ENCODE results near the gene SERPINA4. TPM values are rescaled to one million over a fixed set of nuclear protein-coding genes. Genes with fewer than 3 reads are reported as not detected.
"Not testable (repeated sequence)": the region's sequence is repeated elsewhere in the genome, so short reads cannot be mapped to it uniquely, and the experiment has no call there.

The SERPINA4 gene
- total RNA-seq, 1 donor from 2014 or later, result not detected

DNA sequence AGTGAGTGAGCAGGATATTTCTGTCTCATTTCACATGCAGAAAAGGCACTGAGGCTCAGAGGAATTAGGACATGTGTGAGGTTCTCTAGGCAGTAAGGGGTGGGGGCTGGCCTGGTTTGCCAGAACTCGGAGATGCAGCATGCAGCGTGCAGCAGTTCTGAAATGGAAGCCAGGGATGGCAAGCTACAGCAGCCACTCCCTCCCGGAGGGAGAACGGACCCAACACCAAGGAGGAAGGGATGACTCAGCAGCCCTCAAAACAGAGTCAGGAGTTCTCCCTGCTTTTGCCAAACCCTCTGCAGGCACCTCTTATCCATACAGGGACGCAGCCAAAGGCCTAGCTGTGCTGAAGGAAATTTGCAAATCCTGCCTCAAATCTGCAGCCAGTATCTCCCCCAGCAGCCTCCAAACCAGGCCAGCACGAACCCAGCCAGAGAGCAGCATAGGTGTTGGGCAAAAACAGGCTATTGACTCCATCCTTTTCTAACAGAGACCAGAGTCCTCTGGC, 40.7 kb downstream of the SERPINA4 start:
- intact Hi-C loops (cut with DNase I), result no loop called here
- DNase-seq (peak; percentile 87), ATAC-seq (ENCODE audit: poor library complexity) (peak; percentile 70)

DNA sequence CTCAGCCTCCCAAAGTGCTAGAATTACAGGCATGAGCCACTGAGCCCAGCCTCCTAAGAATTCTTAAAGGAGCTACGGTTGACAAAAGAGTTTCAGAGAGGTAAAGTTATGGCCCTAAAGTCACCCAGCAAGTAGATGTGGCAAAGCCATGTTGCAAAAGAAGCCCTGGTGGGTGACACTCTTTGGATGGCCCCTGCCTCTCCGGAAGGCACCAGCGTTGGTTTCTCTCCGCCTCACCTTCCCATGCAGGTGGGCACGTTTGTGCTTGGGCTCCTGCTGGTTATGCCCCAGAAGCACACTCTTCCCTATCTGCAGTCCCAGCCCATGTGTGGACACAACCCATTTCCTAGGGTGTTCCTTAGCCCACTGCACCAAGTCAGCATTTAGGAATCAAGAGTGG, 41.5 kb downstream of the SERPINA4 start:
- ATAC-seq (ENCODE audit: poor library complexity) (no peak), DNase-seq (no peak)
- intact Hi-C loops (cut with DNase I), result no loop called here

DNA sequence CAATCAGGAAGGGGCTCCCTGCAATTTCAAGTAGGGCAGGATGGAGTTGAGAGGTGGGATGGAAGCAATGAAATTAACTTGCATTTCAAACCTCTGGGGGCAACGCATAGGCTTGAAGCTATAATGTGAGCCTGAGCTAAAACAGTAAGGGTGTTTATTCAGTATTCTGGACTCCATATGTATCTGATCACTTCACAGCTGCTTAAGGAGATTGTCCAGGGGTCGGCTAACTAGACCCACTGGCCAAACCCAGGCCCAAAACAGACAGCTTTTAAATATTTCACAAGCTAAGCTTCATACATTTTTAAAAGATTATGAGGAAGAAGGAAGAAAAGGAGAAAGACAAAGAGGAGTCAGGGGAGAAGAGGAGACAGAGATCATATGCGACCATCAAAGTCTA, 44.1 kb downstream of the SERPINA4 start:
- DNase-seq (no peak), ATAC-seq (ENCODE audit: poor library complexity) (no peak)
- intact Hi-C loops (cut with DNase I), result no loop called here

DNA sequence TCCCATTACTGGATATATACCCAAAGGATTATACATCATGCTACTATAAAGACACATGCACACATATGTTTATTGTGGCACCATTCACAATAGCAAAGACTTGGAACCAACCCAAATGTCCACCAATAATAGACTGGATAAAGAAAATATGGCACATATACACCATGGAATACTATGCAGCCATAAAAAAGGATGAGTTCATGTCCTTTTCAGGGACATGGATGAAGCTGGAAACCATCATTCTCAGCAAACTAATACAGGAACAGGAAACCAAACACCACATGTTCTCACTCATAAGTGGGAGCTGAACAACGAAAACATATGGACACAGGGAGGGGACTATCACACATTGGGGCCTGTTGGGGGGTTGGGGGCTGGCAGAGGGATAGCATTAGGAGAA, 47.7 kb downstream of the SERPINA4 start:
- intact Hi-C loops (cut with DNase I); DNase-seq; ATAC-seq (ENCODE audit: poor library complexity): not testable (repeated sequence)

DNA sequence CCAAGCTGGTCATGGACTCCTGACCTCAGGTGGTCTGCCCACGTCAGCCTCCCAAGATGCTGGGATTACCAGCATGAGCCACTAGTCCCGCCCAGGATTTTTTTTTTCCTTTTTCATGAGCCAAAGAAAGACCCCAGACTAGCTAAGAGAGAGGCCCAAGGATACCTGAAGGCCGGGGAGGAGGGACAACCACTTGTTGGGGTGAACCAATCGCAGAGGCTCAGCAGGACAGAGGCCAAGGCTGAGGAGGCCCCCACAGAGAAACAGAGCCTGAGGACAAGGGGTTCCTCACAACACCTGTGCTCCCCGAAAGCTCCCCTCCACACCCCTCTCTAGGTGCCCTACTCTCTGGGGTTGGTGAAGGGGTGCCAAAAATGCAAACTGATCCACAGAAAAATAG, 49.9 kb downstream of the SERPINA4 start:
- DNase-seq (no peak), ATAC-seq (ENCODE audit: poor library complexity) (no peak)
- intact Hi-C loops (cut with DNase I), result no loop called here

DNA sequence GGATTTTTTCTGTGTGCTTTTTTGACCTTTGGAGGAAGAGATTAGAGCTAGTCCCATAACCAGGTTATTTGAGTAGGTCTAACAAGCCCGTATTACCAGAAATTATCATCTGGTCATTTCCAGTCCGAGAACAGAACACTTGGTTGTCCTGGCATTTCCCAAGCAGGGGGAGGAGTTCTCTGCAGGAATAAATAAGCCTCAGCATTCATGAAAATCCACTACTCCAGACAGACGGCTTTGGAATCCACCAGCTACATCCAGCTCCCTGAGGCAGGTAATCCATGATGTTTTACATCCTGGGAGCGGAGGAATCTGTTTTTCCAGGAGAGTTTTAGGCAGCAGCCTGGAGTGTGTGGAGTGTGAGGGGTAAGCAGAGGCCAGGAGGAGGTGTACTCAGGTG, 50.9 kb downstream of the SERPINA4 start, which contains the start of gene SERPINA3:
TSS of gene SERPINA3 (plus strand) at position 218 of the 400 bp plus-strand sequence. CDS start 2,051 bp downstream, outside the sequence.
- intact Hi-C loops (cut with DNase I), result no loop called here
- no peak for DNase-seq
- peak; percentile 63 for ATAC-seq (ENCODE audit: poor library complexity)

DNA sequence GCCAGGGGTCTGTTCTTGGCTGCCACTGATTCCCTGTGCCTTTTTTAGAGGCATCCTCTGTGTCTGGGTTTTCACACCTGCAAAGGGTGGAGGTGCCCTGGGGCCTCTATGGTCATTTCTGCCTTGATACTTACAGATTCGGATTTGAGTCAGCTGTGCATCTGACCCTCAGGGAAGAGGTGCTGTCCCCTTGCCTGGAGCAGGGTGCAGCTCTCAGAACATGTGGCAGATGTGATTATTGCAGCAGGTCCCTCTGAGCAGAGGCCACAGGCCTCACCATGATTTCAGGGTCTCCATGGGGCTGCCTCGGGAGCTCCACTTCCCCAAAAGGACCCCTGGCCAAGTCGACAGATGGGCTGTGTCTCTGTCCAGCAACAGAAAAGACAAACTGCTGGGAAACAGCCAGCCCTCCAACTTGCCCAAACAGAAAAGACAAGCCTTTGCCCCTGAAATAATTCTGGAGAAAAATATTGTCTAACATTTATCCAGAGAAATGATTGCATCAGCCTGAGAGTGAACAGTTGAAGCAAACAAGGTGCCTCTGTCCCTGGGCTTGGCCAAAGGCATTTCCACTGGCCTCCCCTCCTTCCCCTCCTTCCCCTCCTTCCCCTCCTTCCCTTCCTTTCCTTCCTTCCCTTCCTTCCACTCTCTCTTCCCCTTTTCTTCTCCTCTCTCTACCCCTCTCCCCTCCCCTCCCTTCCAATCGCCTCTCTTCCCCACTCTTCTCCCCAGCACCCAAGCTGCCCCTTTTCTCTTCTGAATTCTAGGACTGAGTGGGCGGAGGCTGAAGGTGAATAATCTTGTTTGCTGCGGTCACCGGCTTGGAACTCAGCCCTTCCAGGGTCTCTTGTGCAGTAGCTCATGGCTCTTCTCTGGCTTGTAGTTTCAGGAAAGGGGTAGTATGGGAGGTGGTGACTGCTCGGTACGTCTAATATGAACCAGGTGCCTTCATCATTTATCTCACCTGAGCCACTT, 51.6 kb downstream of the SERPINA4 start:
- peak; percentile 71 for DNase-seq
- intact Hi-C loops (cut with DNase I), result no loop called here
- ATAC-seq (ENCODE audit: poor library complexity), result peak; percentile 79

DNA sequence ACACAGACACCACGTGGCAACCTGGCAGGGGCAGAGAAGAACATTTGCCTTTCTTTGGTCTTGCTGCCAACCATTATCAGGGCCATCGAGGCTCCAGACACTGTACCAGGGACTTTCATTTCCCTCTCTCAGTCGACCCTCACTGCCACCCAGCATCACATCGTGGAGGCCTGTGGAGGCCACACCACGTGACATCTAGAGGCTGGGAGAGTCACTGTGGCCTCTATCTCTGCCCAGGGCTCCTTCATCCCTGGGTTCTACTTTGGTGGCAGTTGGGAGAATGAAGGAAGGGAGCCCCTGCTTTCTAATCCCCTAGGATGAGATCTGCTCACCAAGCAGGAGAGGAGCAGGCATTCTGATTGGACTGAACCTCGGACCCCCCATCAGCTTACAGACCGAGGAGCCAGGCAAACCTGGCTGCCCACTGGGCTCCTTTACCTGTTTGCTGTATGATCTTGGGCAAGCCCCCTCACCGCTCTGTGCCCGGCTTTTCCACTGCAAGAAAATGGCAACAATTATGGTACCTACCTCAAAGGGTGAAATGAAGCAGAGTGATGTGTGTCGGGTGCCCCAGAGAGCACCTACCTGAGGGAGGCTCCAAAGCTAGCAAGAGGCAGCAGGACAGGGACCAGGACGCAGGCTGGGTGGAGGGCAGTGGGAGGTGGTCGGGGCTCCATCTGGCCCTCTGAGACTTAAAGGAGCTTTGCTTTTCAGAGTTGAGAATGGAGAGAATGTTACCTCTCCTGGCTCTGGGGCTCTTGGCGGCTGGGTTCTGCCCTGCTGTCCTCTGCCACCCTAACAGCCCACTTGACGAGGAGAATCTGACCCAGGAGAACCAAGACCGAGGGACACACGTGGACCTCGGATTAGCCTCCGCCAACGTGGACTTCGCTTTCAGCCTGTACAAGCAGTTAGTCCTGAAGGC, 52.7 kb downstream of the SERPINA4 start:
- intact Hi-C loops (cut with DNase I), result no loop called here
- DNase-seq (no peak), ATAC-seq (ENCODE audit: poor library complexity) (no peak)

DNA sequence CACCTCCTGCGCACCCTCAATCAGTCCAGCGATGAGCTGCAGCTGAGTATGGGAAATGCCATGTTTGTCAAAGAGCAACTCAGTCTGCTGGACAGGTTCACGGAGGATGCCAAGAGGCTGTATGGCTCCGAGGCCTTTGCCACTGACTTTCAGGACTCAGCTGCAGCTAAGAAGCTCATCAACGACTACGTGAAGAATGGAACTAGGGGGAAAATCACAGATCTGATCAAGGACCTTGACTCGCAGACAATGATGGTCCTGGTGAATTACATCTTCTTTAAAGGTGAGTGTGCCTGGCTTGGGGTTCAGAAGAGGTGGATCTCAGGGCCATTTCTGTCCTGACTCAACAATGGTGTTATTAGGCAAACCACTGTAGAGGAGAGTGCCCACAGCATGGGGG, 53.6 kb downstream of the SERPINA4 start:
- DNase-seq, result no peak
- ATAC-seq (ENCODE audit: poor library complexity), result no peak
- intact Hi-C loops (cut with DNase I), result no loop called here

DNA sequence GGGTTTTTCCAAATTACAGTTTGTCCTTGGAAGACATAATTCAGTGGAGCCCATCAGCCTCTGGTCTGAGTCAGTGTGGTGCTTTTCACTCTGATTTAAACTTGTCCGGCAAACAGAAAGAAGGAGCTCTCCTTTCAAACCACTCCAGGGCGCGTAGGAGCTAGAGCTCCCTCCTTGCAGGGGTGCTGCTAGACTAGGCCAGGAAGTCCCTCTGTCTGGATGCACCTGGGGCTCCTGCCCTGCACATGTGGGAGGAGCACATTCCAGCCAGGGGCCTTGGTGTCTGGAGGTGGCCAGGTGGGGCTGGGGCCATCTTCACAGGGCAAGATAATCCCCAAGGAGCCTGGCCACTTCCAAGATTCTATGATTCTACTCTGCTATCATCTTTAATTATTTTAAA, 54.0 kb downstream of the SERPINA4 start:
- no peak for DNase-seq
- no peak for ATAC-seq (ENCODE audit: poor library complexity)
- intact Hi-C loops (cut with DNase I), result no loop called here

DNA sequence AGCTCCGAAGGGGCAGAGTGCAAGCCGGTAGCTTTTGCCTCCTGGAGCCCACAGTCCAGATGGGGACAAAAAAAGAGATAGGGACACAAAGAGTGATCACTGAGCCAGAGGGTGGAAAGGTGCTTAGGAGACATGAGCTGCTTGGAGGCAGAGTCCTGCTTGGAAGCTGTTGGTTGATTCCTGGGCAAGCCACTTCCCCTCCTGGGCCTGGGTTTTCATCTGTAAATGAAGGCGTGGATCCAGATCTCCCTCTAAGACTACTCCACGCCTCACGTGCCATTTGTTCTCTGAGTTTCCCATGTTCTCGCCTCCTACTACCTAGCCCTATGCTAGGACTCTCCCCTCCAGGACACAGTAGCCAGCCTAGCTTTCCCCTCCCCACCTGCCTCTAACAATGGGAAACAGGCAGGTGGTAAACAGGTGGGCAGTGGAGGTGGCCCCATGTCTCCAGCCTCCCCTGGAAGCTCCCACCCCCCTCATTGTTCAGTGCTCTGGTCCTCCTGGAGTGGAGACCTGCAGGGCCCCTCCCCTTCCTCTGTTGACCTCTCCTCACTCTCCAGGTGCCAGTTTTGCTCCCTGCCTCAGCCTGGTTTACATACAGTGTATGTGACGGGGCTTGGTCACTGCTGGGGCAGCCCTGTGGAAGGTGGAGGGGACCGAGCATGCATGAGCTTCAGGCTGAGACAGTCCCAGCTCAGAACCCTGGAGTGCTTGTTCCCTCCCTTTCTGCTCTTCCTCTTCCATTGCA, 54.8 kb downstream of the SERPINA4 start:
- DNase-seq (no peak), ATAC-seq (ENCODE audit: poor library complexity) (no peak)
- intact Hi-C loops (cut with DNase I), result no loop called here

DNA sequence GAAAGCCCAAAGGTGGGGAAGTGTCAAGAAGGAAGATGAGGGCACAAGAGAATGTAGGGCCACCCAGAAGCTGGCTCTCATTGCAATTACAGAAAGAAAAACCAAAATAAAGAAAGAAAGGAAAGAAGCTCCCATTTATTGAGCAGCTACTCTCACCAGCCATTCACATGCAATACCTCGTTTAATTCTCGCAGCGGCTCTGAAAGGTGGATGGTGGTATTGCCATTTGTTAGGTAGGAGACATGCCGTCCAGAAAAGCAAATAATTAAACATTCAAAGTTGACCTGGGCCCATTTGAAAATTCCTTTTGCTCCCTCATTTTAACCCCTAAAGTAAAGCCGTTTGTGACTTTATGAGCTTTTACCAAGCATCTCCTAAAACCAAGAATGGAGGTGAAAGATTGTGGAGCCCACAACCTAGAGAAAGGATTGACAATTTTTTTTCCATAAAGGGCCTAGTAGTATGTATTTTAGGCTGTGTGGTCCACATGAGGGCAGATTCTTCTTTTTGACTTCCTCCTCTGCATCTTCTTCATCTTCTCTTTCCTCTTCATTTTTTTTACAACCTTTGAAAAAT, 56.2 kb downstream of the SERPINA4 start:
- no peak for ATAC-seq (ENCODE audit: poor library complexity)
- intact Hi-C loops (cut with DNase I), result no loop called here

DNA sequence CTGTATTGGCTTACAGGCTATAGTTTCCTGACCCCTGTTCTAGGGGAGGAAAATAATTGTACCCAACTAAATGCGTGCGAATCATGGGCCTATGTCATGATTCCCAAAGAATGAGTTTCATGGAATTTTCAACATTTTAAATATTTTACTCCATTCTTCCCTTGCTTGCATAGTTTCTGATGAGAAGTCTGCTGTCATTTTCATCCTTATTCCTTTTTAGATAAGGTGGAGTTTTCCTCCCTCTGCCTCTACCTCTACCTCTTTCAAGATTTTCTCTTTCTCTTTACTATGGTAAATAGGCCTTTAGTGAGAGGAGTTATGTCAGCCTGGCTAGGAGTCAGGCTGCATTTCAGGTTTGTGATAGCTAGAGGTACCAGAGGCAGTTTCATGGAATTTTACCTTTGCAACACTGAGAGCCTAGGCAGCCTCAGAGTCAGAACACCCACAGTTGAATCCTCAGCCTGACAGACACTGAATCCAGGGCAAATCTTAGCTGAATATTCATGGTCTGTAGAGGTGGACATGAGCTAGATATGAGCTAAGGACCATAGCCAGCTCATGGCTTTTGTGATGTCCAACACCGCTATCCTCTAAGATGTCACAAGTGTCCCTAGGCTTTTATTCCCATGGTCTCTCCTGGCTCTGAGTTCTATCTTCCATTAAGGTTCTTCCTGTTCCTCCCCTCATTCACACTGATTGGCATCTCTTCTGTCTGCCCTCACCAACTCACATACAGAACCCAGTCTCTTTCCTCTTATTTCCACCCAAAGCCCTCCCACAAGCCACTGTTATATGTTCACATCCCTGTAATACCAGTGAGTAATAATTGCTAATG, 57.0 kb downstream of the SERPINA4 start:
- DNase-seq, result no peak
- no peak for ATAC-seq (ENCODE audit: poor library complexity)
- intact Hi-C loops (cut with DNase I), result no loop called here

More for the DNA sequence above, 56.2 kb downstream of the SERPINA4 start:
- no peak for DNase-seq

DNA sequence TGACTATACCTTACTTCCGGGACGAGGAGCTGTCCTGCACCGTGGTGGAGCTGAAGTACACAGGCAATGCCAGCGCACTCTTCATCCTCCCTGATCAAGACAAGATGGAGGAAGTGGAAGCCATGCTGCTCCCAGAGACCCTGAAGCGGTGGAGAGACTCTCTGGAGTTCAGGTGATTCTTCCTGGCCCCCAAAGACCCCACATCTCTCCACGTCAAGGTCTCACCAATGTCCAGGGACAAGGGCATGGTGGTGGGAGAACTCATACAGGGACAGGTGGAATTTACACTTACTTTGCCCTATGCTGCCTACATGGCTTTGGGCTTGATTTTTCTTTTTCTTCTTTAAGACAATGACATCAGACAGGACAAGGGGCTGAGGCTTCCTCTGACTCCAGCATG, 58.1 kb downstream of the SERPINA4 start:
- ATAC-seq (ENCODE audit: poor library complexity) (no peak), DNase-seq (no peak)
- intact Hi-C loops (cut with DNase I), result no loop called here
